Stomach (tissue), 4 donors: ENCODE data around the gene AXIN2.

Experiments
- CTCF ChIP-seq, 7 experiments: fragments of 450-650 bp in 4 of 7; fragments of 200-600 bp in 3 of 7; sonication (generic) in 3 of 7; IDR thresholded peaks; one replicate each; pipeline ENCODE4 v1.5.1; 2016 to 2019; ENCODE audit warnings: antibody characterized with exemption in 7 of 7, control low read depth in 2 of 7, mild to moderate bottlenecking in 1 of 7
- POLR2A ChIP-seq, 4 donors: fragments of 450-650 bp; IDR thresholded peaks; one replicate each; pipeline ENCODE4 v1.6.1; 2016; ENCODE audit warnings: antibody characterized with exemption in 4 of 4, control low read depth in 2 of 4, mild to moderate bottlenecking in 1 of 4, moderate library complexity in 1 of 4
- POLR2AphosphoS5 ChIP-seq, 3 donors: sonication (generic); formaldehyde crosslinking; IDR thresholded peaks; one replicate each; pipeline ENCODE4 v1.6.1; 2016; ENCODE audit warnings: antibody characterized with exemption in 3 of 3

DNA sequence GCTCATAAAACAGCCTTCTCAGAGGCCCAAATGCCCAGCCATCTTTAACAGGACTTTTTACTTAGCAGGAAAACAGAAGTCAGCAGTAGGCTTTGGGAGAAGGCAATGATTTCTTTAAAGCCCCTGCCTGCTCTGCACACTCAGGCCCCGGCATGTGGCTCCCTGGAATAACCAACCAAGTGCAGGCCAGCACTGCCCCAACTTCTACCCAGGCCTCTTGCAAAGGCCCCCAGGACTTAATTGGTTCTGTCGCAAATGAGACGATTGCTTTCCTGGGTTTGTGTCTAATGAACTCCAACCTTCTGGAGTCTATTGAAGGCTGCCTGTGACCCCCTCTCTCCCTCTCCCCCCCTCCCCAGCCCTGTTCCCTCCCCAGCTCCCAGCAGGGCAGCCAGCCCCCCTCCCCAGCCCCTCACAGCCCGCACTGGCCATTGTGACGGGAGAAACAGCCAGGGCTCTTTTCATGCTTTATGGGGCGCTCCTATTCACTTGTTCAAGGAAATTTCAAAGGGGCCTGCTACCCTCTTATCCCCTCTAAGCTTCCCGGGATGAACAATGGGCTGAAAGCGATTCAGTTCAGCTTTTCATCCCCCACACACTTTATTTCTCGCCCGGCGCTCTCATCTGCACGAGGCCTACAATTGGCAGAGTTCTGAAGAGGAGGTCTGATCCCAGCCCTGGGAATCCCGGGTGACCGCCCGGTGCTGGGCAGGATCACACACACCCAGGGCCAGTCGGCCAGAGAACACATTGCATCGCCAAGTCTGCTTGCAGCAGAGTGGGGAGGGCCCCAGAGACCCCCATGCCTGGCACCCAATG lies 15.5 kb downstream of the AXIN2 start:
- TF ChIP-seq CTCF (IDR thresholded peaks at IDR 0.05): no peak
- TF ChIP-seq POLR2AphosphoS5 (IDR thresholded peaks at IDR 0.05): no peak
- TF ChIP-seq POLR2A (IDR thresholded peaks at IDR 0.05): no peak
